DMS79 treated with DMSO at 0.1 percent for 48 hours (cell line): ENCODE results near the gene CDK1.

Experiments
- DNase-seq: peaks from one replicate; lab custom pipeline; 2025; lab: John Stamatoyannopoulos, UW

Gene CDK1

DNA sequence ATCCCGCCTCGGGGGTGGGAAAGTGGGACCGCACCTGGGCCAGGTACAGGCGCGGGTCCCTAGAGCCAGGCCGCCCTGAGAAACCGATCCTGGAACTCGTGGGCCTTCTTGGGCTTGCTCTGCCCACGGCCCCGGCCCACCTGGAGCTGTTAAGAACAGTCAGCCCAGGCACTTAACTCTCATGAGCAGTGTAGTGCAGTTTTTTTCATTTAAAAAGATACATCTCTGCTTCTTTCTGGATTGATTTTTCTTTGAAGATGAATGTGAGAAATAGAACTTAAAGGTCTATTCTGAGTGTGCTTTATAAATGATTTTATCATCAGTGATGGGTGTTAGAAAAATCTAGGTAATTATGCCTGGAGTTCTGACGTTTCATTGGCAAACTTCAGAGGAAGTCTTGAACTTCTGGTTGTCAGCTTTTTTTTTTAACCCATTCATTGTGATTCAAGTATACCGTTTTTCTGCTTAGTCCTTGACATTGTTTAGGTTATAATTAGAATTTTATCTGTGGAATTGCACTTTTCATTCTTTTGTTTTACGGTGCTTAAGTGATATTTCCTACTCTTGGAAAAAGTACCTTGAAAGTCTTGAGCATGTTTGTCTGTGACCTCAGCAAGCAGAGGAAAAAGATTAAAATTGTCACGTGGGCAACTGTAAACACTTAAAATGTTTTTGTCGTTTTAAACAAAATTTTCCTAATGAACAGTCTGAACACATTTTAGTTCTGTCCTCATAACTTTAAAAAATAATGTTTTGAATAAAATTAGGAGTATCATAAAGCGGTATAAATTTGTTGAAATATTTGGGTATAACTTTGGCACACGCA, 906 bp downstream of the CDK1 start:
- DNase-seq = no peak

DNA sequence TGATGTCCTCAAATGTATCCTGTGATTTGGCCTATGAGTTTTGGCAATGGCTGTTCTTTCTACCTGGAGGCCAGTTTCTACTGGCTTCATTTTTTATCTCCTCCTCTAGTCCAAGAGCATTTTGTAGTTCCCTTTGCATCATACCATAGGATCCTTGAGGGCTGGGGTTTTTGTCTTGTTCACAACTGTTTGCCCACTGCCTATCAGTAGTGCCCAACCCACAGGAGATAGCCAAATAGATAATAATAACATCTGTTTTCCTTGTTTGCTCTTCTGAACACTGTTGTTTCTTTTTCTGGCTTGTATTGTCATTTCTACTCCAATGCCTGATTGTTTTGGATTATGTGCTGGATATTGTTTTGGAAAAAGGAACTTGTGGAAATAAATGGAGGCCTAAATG, 3.4 kb downstream of the CDK1 start:
- no peak for DNase-seq

- no peak for DNase-seq
Observed at GRCh38 chr10:60784641-60785040, 6.4 kb downstream of the CDK1 start.

- DNase-seq = no peak
Observed at GRCh38 chr10:60788544-60788943, 10.3 kb downstream of the CDK1 start.

DNA sequence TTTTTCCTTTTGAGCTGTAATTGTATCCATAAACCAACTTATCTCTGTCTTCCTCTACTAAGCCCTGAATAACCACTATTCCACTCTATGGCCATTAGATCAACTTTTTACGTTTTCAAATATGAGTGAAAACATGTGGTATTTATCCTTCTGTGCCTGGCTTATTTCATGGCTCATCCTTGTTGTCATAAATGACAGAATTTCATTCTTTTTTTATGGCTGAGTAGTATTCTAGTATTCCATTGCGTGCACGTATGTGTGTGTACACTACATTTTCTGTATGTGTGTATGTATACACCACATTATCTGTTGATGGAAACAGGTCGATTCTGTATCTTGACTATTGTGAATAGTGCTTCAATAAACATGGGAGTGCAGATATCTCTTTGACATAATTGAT, 11.1 kb downstream of the CDK1 start:
- DNase-seq = no peak

- no peak for DNase-seq
Observed at GRCh38 chr10:60794953-60795352, 16.7 kb downstream of the CDK1 start.

DNA sequence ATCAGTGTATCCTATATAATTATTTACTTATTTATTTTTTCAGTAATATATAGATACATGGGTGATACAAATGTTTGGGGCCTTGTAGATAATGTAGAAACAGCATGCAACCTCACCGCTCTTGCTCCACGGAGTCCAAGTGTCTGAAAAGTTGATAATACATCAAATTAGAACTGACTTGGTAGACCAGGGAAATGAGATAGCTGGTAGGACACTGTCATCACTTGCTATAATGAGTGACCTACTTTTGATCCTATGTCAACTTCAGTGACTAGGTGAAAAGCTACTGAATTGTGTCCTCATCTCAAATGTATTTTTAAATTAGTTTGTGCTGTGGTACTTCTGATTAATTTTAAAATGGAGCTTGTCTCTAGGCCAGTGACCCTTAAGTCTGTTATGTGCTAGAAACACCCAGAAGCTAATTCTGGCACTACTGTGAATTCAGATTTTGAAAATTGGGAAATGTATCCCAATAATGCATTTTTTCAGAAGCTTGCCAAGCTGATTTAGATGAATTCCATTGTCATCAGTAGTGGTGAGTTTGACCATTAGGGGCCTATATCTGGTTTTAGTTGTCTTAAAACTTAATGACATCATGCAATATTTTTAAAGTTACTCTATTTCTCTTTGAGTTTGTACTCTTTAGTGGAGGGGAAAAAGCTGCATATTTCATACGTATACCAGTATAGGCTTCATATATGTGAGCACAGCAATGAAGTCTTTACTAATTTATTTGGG, 17.4 kb downstream of the CDK1 start:
- no peak for DNase-seq

- no peak for DNase-seq
Observed at GRCh38 chr10:60796481-60796880, 18.2 kb downstream of the CDK1 start.

DNA sequence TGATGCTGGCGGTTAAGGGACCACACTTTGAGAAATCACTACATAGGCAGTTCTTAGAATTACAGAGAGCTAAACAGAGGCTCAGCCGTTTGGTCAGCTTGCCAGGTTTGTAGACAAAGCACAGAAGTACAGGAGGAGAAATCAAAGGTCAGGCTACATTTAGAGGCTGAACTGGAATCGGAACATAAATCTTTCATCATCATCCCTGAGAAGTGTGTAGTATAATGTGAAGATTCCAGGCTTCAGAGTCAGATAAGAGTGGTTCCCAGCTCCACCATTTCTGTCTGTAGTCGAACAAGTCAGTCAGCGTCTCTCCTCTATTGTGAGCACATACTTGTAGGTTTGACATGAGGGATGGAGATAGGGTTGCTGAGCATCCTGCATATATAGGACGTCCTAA, 18.9 kb downstream of the CDK1 start:
- DNase-seq = no peak

DNA sequence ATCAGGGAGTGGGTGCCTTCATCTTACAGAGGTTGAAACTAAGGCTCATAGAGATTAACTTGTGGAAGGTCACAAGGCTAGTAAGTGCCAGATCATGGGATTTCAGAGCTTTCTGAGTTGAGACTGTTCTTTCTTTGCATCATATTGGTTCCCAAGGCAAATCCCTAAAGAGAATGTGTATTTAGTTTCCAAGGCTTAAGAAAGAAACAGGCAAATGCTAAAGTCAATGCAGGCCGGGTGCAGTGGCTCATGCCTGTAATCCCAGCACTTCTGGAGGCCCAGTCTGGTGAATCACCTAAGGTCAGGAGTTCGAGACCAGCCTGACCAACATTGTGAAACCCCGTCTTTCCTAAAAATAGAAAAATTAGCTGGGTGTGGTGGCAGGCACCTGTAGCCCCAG, 19.8 kb downstream of the CDK1 start:
- no peak for DNase-seq

DNA sequence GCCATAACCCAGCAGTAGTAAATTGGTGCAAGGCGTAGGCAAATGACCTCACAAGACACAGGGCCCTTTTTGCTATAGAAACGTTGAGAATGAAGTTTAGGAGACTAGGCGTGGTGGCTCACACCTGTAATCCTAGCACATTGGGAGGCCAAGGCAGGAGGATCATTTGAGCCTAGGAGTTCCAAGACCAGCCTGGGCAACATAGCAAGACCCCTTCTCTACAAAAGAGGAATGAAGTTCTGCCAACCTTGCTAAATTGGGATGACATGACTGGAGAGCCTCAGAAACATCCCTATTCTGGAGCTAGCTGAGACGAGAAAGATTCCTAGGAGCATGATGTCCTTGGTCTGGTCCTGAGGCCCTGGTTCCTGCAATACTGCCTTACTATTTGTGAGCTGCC, 20.6 kb downstream of the CDK1 start:
- DNase-seq = no peak

- no peak for DNase-seq
Observed at GRCh38 chr10:60799971-60800650, 21.8 kb downstream of the CDK1 start.

DNA sequence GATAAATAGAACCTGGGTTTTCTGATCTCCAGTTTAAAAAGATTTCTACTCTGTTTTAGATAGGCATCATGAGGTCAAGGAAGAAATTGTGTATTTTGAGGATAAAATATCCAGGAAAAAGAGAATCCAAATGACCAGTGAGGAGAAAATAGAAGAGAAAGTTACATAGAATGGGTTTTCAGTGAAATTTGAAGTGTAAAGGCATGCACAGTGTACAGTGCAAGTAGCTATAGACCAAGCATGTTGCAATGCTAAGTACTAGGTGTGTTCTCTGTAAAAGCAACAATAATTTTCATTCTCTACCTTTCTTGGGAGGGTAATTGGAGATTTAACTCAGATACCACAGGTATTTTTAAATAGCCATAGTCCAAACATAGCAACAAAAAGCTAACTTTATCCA, 22.6 kb downstream of the CDK1 start:
- no peak for DNase-seq

DNA sequence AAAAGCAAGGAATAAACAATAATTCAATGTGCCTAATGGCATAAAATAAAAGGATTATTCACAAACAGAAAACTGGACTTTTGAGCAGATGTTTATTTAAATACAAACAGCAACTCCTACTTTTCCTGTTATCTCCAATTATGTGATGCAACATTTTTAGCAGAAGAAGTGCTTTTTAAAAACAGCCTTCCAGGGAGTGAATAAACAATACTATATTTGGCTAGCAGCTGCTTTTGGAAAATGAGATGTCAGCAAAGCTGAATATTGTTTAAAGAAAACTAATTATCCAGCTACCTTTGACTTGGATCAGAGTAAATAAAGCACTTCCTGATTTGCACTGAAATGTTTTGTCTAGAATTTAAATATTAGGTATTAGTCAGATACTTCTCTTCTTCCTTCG, 23.2 kb downstream of the CDK1 start:
- DNase-seq = no peak

DNA sequence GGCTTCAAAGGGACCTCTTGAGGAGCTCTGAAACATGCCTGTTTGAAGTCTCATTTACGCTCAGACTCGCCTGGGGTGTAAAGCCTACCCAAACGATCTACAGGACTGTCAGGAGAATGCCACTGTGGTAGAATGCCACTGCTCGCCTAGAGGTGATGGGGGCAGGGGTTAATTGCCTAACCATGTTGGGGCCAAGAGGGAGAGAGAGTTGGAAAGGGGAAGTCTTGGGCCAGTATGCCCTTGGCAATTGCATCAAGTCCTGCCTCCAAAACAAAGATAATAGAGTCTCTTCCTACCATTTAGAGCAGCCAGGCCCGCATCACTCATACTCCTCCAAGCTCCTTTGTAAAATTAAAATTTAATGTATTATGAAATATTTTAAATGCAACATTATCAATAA, 25.2 kb downstream of the CDK1 start:
- no peak for DNase-seq

- DNase-seq = no peak
Observed at GRCh38 chr10:60803865-60804264, 25.6 kb downstream of the CDK1 start.

DNA sequence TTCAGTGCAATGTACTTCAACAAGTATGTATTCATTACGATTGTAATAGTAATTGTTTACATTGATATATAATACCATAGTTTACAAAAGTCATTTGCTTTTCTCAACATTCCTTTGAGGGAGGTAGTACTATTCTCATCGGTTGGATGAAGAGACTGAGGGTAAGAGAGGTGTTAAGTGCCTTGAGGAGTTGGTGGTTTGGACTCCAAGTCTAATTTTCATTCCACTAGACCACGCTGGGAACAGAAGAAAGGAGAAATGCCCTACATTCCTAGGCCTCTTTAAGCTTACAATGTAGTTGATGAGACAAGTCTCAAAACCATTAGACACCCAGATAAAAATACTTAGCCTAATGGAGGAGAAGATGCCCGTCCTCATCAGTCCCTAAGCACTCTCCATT, 28.6 kb downstream of the CDK1 start:
- DNase-seq = no peak

DNA sequence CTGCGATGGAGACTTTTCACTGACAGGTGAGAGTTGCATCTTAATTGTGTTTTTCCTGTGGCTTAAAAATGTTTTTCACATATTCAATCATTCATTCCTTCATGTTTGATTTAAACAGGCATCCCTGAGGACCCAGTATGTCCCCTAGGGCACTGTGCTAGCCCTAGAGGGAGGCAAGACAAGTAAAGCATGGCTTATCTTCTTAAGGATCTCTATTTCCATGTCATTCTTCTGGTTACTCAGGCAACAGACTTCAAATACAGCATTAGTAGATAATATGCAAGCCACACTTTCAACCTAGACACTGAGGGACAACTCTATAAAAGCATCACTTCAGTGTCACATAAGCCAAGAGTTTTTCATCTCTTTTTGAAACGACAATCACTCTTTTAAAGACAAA, 29.2 kb downstream of the CDK1 start:
- no peak for DNase-seq

- no peak for DNase-seq
Observed at GRCh38 chr10:60808036-60808435, 29.8 kb downstream of the CDK1 start.

GRCh38 chr10:60809157-60809556, 30.9 kb downstream of the CDK1 start:
- DNase-seq = no peak

- no peak for DNase-seq
Observed at GRCh38 chr10:60810437-60811182, 32.3 kb downstream of the CDK1 start.
